GM19239 (cell line): Measurements from ENCODE around the gene FAM234A.
"Not testable (repeated sequence)": the region's sequence is repeated elsewhere in the genome, so short reads cannot be mapped to it uniquely, and the experiment has no call there.

Experiments used
- DNase-seq: peaks from one replicate; pipeline ENCODE4 v3.0.0; 2011; ENCODE audit warnings: low spot score; ENCODE audit not compliant: insufficient read length
- FAIRE-seq: peaks from 2 replicates; lab custom pipeline; 2011; peaks lifted over from hg19 to GRCh38; lab: Jason Lieb, UNC

Gene FAM234A

GRCh38 chr16:229731-230281 lies 4.8 kb upstream of the FAM234A start:
- DNase-seq, result no peak
- no peak for FAIRE-seq

- not testable (repeated sequence) for DNase-seq, FAIRE-seq
Measured at GRCh38 chr16:230351-230750, 4.3 kb upstream of the FAM234A start.

GRCh38 chr16:230949-231348 lies 3.7 kb upstream of the FAM234A start:
- no peak for FAIRE-seq
- no peak for DNase-seq

DNA sequence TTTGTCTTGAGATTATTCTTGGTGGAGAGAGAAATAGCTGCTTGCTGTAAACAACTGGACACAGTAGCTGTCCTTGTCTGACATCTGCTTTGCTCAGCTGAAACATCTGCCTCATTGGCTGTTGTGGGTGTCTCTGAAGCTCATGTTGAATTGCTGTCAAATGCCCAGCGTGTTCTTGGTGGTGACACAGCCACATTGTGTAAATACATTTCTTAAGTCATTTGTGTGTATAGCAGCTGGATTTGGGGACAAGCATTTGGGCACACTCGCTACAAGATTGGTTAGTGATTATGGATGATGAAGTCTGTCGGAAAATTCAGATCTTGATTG lies 5.3 kb downstream of the FAM234A start:
- FAIRE-seq, result no peak
- no peak for DNase-seq

GRCh38 chr16:240559-240958 lies 5.9 kb downstream of the FAM234A start:
- FAIRE-seq, result no peak
- no peak for DNase-seq

DNA sequence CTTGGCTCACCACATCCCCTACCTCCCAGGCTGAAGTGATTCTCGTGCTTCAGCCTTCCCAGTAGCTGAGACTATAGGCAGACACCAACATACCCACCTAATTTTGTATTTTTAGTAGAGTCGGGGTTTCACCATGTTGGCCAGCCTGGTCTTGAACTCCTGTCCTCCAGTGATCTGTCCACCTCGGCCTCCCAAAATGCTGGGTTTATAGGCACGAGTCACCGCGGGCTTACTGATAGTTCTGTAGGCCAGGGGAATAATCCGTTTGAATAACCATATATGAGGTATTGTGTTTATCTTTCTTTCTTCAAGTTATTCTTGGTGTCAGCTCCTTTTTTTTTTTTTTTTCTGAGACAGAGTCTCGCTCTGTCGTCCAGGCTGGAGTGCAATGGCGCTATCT lies 7.7 kb downstream of the FAM234A start:
- no peak for FAIRE-seq

DNA sequence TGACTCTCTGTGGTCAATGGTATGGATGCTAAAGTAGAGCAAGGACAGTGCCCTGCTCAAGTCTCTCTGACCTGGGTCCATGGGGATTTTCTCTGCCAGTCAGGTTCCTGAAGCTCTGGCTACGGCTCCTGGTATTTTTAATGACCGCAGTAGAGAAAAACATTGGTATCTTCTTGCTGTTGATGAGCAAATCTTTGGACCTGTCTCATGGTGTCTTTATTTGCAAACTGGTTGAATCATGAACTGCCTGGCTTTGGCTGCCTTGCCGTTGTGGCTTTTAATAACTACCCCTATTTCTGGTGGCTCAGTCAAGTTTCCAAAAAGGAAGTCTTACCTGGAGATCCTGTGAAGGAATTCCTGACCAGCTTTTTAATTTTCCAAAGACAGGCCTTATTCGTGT lies 8.7 kb downstream of the FAM234A start:
- DNase-seq (no peak), FAIRE-seq (no peak)

More for the DNA sequence above, 7.7 kb downstream of the FAM234A start:
- no peak for DNase-seq

DNA sequence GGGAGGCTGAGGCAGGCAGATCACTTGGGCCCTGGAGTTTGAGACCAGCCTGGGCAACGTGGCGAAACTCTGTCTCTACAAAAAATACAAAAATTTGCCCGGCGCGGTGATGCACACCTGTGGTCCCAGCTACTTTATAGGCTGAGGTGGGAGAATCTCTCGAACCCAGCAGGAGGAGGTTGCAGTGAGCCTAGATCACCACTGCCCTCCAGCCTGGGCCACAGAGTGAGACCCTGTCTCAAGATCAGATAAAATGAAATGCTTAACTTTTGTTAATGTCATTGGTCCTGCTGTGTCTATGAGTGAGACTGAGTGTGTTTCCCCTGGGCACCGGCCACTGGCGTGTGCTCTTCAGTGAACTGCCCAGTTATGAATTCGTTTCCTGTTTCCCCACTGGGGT lies 10.5 kb downstream of the FAM234A start:
- FAIRE-seq, result no peak

DNA sequence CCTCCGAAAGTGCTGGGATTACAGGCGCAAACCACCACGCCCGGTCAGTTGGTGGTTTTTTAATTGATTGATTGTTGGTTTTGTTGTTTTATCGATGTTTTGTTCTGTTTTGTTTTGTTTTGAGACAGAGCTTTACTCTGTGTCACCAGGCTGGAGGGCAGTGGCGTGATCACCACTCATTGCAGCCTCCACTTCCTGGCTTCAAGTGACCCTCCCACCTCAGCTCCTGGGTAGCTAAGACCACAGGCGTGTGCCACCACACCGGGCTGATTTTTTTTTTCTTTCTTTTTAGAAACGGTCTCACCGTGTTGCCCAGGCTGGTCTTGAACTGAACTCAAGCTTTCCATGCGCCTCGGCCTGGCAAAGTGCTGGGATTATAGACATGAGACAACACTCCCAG lies 12.4 kb downstream of the FAM234A start:
- no peak for DNase-seq
- no peak for FAIRE-seq

More for the DNA sequence above, 10.5 kb downstream of the FAM234A start:
- DNase-seq, result no peak

DNA sequence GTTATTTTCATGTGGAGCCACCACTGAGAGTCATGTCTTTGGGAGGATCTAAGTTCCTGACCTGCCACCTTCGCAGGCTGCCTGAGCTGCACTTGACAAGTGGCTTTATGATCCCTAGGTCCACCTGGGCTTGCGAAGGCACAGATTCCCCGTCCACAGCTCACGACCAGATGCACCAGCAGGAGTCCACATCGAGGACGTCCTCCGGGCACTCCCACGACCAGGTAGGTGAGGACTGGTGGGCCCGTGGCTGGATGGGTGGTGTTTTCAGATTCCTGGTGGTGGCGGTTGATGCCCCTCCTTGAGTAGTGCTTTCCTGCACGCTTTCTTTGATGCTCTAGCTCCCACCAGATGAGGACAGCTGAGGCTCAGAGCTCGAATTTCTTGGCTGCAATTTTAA lies 14.8 kb downstream of the FAM234A start:
- DNase-seq, result no peak
- no peak for FAIRE-seq

DNA sequence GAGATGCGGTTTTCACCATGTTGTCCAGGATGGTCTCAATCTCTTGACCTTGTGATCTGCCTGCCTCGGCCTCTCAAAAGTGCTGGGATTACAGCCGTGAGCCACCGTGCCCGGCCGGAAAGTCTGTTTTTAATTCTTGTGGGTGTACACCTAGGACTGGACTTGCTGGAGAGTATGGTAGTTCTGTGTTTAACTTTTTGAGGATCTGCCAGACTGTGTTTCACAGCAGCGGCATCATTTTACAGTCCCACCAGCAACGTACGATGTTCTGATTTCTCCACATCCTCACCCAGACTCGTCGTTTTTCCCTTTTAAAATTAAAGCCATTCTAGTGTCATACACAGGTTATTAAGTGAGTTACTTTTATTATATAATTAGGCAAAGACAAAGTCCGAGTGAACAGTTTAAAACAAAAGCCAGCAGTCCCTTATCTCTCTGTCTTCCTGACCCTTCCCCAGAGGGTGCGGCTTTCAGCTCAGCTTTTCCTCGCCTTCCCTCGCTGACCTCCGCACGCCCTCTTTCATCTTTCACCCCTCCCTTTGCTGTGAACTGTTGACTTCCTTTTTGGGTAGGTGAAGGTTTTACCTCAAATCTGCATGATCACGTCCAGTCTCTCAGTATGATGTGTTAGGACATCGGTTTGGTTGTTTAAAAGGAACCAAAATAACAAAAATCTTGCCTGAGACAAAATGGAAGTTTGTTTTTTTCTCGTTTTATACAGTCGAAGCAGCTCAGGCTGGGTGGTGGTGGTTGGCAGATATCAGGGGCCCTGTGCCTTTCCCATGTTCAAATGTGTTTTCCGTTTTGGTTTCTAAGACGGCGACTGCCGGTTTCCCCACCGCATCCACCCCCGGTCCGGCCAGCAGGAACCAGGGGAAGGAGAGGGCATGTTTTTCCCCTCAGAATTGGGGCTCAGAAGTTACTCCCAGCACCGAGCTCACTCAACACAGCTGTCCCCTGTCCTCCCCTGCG lies 18.0 kb downstream of the FAM234A start:
- DNase-seq (peak; percentile 48), FAIRE-seq (peak; percentile 90)

- DNase-seq (no peak), FAIRE-seq (no peak)
Measured at GRCh38 chr16:253833-254232, 19.2 kb downstream of the FAM234A start.

DNA sequence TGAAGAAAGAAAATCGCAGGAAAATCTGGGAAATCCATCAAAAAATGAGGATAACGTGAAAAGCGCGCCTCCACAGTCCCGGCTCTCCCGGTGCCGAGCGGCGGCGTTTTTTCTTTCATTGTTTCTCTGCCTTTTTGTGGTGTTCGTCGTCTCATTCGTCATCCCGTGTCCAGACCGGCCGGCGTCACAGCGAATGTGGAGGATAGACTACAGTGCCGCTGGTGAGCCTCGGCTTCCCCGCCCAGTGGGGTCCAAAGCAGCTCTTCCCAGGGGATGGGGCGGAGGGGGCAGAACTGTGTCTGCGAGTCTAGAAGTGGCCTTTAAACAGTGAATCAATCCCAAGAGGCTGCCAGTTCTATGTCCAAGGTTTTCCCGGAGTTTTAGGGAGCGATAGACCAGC lies 19.8 kb downstream of the FAM234A start:
- no peak for FAIRE-seq
- DNase-seq, result no peak

GRCh38 chr16:255183-255582 lies 20.6 kb downstream of the FAM234A start:
- FAIRE-seq, result no peak
- no peak for DNase-seq

DNA sequence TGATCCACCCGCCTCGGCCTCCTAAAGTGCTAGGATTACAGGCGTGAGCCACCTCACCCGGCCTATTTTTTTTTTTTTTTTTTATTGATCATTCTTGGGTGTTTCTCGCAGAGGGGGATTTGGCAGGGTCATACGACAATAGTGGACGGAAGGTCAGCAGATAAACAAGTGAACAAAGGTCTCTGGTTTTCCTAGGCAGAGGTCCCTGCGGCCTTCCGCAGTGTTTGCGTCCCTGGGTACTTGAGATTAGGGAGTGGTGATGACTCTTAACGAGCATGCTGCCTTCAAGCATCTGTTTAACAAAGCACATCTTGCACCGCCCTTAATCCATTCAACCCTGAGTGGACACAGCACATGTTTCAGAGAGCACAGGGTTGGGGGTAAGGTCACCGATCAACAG lies 23.5 kb downstream of the FAM234A start:
- not testable (repeated sequence) for DNase-seq, FAIRE-seq

DNA sequence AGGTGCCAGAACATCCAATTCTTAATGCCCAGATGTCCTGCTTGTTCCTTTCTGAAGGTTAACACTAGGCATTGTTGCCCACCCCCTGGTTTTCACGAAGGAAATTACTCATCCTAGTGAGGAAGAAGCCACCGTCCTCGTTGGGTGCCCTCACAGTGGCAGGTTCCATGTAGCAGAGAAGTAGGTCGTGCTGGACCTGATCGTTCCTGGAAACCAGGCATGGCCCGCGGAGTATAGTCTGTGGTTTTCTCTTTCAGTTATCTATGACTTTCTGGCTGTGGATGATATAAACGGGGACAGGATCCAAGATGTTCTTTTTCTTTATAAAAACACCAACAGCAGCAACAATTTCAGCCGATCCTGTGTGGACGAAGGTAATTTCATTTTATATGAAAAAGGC lies 24.6 kb downstream of the FAM234A start:
- DNase-seq, result no peak
- no peak for FAIRE-seq

- FAIRE-seq (no peak), DNase-seq (no peak)
Measured at GRCh38 chr16:259814-260253, 25.2 kb downstream of the FAM234A start.

DNA sequence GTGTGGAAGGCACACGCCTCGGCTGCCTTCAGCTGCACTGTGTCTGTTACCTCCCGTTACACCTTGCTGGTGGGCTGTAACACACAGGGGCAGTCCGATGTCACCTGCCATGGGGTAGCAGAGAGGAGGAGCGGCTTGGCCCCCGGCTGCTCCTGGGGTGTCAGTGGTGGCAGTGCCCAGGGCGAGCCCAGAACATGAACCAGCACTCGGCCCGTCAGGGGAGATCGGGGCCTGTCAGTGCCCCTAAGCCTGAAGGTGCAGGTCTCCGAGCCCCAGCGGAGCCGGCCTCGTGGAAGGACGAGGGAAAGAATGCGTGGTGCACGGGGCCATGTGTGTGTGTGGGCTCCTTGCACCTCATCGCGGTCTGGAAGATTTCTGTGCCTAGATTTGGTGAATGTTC lies 25.7 kb downstream of the FAM234A start:
- no peak for DNase-seq
- FAIRE-seq, result no peak

DNA sequence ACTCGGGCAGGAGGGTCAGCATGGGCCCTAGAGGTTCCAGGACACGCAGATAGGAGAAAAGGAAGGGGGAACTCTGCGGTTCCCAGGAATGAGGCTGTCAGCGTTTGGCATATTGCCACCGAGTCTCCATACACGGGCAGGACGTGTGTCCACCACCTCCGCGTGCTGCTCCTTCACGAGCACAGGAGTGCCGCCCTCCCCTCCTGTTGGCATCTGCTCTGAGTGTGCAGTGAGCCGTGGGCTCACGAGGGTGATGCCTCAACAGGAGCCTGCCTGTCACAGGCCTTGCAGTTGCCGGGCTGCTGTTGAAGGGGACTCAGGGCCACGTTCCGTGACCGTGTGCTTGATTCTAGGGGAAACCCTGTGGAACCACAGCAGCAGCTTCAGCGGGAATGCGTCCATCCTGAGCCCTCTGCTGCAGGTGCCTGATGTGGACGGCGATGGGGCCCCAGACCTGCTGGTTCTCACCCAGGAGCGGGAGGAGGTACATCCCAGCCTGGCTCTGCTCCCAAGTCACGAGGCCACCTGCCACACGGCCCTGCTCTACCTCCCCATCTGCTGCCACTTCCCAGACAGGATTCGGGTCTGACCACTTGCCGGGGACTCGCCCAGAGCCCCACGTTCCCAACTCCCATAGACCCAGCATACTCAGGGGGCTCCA lies 26.5 kb downstream of the FAM234A start:
- DNase-seq, result no peak

DNA sequence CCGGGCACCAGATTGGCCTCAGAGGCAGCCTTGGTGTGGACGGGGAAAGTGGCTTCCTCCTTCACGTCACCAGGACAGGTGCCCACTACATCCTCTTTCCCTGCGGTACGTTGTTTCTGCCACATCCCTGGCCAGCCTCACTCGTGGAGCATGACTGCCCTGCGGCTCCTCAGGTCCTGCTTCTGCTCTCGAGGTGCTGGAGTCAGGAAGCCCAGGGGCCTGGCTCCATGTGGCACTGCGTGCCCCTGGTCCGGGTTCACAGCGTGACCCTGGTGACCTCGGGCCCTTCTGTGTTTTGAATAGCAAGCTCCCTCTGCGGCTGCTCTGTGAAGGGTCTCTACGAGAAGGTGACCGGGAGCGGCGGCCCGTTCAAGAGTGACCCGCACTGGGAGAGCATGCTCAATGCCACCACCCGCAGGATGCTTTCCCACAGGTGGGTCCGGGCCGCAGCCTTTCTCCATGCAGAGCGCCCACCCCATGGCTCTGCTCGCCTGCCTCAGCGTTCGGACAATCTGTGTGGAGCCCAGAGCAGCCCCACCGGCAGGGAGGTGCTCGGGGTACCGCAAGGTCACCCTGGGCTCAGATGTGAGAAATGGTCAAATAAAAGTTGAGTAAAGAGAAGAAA lies 27.6 kb downstream of the FAM234A start:
- FAIRE-seq, result no peak
- DNase-seq, result no peak

More for the DNA sequence above, 26.5 kb downstream of the FAM234A start:
- no peak for FAIRE-seq
